Measurements from ENCODE around the gene SIRPD.

DNA sequence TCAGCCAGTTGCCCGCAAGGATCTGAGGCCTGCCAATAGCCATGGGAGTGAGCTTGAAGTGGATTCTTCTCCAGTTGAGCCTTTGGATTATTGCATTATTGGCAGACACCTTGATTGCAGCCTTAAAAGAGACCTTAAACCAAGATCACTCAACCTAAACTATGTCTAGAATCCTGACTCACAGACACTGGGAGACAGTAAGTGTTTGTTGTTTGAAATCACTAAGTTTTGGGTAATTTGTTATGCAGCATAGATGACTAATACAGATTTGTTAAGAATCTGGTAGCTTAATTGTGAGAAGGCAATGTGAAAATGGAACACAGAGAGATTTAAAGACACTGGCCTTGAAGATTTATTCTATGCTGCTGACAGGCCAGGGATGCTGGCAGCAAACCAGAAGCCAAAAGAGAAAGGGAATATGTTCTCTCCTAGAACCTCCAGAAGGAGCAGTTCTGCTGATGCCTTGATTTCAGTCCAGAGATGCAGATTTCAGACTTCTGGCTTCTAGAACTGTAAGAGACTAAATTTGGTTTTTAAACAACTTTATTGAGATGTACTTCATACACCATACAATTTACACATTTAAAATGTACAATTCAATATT, 17.6 kb downstream of the SIRPD start:
- TF ChIP-seq, protein P1, sequence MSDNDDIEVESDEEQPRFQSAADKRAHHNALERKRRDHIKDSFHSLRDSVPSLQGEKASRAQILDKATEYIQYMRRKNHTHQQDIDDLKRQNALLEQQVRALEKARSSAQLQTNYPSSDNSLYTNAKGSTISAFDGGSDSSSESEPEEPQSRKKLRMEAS (IDR thresholded peaks at IDR 0.05), result no peak
- no peak for TF ChIP-seq CTCF (IDR thresholded peaks at IDR 0.05; ENCODE audit: control extremely low read depth in 1 of 3, insufficient read depth in 1 of 3, low read depth in 1 of 3, low read length in 3 of 3)
- TF ChIP-seq SIN3A (conservative IDR thresholded peaks at IDR 0.05 in 1 of 2, IDR thresholded peaks at IDR 0.05 in 1 of 2; ENCODE audit: low read depth in 1 of 2, low read length in 2 of 2), result no peak

Data from H1 (cell line).